ENCODE results near the gene MYH6.

DNA sequence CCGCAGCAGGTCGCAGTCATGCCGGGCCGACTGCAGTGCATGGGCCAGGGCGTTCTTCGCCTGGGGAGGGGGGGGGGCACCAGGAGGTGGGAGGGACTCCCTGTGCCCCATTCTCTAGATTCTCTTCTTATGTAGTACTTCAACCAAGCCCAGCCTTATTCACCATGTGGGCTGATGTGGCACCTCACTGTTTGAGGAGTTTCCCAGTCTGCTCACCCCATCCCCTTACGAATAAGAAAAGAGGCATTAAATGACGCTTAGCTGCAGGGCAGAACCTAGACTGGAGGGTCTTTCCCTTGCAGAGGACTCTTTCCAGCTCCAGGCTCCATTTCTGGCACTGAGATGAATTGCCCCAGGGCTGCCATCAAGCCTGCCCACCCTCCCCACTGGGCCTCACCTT lies 19.1 kb downstream of the MYH6 start:
- TF ChIP-seq POLR2A (IDR thresholded peaks at IDR 0.05): no peak
- TF ChIP-seq, protein P1, sequence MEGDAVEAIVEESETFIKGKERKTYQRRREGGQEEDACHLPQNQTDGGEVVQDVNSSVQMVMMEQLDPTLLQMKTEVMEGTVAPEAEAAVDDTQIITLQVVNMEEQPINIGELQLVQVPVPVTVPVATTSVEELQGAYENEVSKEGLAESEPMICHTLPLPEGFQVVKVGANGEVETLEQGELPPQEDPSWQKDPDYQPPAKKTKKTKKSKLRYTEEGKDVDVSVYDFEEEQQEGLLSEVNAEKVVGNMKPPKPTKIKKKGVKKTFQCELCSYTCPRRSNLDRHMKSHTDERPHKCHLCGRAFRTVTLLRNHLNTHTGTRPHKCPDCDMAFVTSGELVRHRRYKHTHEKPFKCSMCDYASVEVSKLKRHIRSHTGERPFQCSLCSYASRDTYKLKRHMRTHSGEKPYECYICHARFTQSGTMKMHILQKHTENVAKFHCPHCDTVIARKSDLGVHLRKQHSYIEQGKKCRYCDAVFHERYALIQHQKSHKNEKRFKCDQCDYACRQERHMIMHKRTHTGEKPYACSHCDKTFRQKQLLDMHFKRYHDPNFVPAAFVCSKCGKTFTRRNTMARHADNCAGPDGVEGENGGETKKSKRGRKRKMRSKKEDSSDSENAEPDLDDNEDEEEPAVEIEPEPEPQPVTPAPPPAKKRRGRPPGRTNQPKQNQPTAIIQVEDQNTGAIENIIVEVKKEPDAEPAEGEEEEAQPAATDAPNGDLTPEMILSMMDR (IDR thresholded peaks at IDR 0.05): no peak
